DND-41 (cell line): ENCODE results near the gene KIR3DL1.

ENCODE experiments used
- ATAC-seq: fragments of 200-7000 bp; cut with Tn5 transposase; 3 replicates; pipeline ENCODE4 v1.9.1; 2021; ENCODE audit warnings: low read depth; ENCODE audit not compliant: insufficient read depth
- DNase-seq: peaks from one replicate; pipeline ENCODE4 v3.0.0-alpha.2; 2020
- H2AFZ ChIP-seq: 2 replicates; pipeline ENCODE4 v1.6.0; 2012; ENCODE audit warnings: low read depth, low read length
- H3K27ac ChIP-seq: 2 replicates; pipeline ENCODE4 v1.5.1; 2012; ENCODE audit warnings: low read length, inconsistent platforms
- H3K27me3 ChIP-seq: fragments of 200-600 bp; sonication (generic); 2 replicates; pipeline ENCODE4 v1.6.0; 2012; ENCODE audit warnings: low read length, mild to moderate bottlenecking, inconsistent platforms; ENCODE audit not compliant: insufficient read depth, poor library complexity
- H3K36me3 ChIP-seq: 2 replicates; pipeline ENCODE4 v1.5.1; 2012; ENCODE audit warnings: low read length, inconsistent platforms; ENCODE audit not compliant: insufficient read depth
- H3K4me1 ChIP-seq: 2 replicates; pipeline ENCODE4 v1.5.1; 2012; ENCODE audit warnings: mild to moderate bottlenecking, low read length; ENCODE audit not compliant: insufficient read depth
- H3K4me2 ChIP-seq: 2 replicates; pipeline ENCODE4 v1.6.0; 2012; ENCODE audit warnings: mild to moderate bottlenecking, moderate library complexity, low read length, inconsistent platforms; ENCODE audit not compliant: insufficient read depth
- H3K4me3 ChIP-seq, 2 experiments: fragments of 200-600 bp in 1 of 2; shearing (Covaris generic) in 1 of 2; 2 replicates each; pipeline ENCODE4 v1.5.1; 2012 to 2016; ENCODE audit warnings: inconsistent platforms in 2 of 2, low read length in 2 of 2, mild to moderate bottlenecking in 2 of 2, low read depth in 1 of 2, moderate library complexity in 1 of 2
- H3K79me2 ChIP-seq: 2 replicates; pipeline ENCODE4 v1.6.0; 2012; ENCODE audit warnings: low read length, inconsistent platforms; ENCODE audit not compliant: insufficient read depth
- H3K9ac ChIP-seq: 2 replicates; pipeline ENCODE4 v1.6.0; 2012; ENCODE audit warnings: low read depth, mild to moderate bottlenecking, inconsistent platforms, low read length, moderate library complexity
- H3K9me3 ChIP-seq: 2 replicates; pipeline ENCODE4 v1.5.1; 2012; ENCODE audit warnings: low read length, moderate library complexity, mild to moderate bottlenecking, inconsistent platforms; ENCODE audit not compliant: insufficient read depth, severe bottlenecking
- H4K20me1 ChIP-seq: 2 replicates; pipeline ENCODE4 v1.6.0; 2012; ENCODE audit warnings: low read length; ENCODE audit not compliant: insufficient read depth
- EZH2 ChIP-seq: IDR thresholded peaks from 3 replicates; pipeline ENCODE4 v1.6.1; 2012; ENCODE audit warnings: borderline replicate concordance, low read depth, mild to moderate bottlenecking, moderate library complexity, low read length, inconsistent platforms; ENCODE audit not compliant: severe bottlenecking
- TF ChIP-seq, protein P1 (sequence below): IDR thresholded peaks from 2 replicates; pipeline ENCODE4 v1.5.1; 2012; ENCODE audit warnings: borderline replicate concordance, low read length, moderate library complexity, mild to moderate bottlenecking; ENCODE audit not compliant: poor library complexity, severe bottlenecking; ENCODE audit errors: extremely low read depth

The KIR3DL1 gene

DNA sequence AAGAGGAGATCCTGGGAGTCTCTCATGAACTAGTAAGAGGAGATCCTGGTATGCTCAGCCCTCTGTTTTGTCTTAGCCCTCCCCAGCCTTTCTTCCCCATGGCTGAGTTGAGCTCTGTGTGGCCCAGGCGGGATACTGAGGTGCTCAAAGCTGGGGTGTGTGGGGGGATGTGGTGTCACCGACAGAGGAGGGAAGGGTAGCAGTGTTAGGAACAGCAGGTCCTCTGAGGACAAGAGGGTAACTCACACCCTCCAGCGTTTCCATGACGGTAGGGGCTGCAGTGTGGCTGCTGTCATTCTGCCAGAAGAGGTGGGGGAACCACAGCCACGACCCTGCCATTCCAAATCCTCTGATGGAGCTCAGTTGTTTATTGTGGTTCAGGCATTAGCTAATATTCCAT, 12.2 kb upstream of the KIR3DL1 start:
- no peak overlapping the region for H2AFZ ChIP-seq
- H3K27me3 ChIP-seq: no peaks in the 10 kb centered on the region
- no peaks in the 10 kb centered on the region for H3K9me3 ChIP-seq
- H3K4me2 ChIP-seq: no peak overlapping the region
- H3K4me1 ChIP-seq: no peaks in the 10 kb centered on the region
- no peak for DNase-seq
- H3K4me3 ChIP-seq: no peak overlapping the region
- no peaks in the 10 kb centered on the region for H3K79me2 ChIP-seq
- no peak overlapping the region for H3K9ac ChIP-seq
- H3K27ac ChIP-seq: no peak overlapping the region
- no peak for ATAC-seq
- no peaks in the 10 kb centered on the region for H3K36me3 ChIP-seq
- H4K20me1 ChIP-seq: no peaks in the 10 kb centered on the region
- TF ChIP-seq, protein P1, sequence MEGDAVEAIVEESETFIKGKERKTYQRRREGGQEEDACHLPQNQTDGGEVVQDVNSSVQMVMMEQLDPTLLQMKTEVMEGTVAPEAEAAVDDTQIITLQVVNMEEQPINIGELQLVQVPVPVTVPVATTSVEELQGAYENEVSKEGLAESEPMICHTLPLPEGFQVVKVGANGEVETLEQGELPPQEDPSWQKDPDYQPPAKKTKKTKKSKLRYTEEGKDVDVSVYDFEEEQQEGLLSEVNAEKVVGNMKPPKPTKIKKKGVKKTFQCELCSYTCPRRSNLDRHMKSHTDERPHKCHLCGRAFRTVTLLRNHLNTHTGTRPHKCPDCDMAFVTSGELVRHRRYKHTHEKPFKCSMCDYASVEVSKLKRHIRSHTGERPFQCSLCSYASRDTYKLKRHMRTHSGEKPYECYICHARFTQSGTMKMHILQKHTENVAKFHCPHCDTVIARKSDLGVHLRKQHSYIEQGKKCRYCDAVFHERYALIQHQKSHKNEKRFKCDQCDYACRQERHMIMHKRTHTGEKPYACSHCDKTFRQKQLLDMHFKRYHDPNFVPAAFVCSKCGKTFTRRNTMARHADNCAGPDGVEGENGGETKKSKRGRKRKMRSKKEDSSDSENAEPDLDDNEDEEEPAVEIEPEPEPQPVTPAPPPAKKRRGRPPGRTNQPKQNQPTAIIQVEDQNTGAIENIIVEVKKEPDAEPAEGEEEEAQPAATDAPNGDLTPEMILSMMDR: no peak
- no peak for TF ChIP-seq EZH2

DNA sequence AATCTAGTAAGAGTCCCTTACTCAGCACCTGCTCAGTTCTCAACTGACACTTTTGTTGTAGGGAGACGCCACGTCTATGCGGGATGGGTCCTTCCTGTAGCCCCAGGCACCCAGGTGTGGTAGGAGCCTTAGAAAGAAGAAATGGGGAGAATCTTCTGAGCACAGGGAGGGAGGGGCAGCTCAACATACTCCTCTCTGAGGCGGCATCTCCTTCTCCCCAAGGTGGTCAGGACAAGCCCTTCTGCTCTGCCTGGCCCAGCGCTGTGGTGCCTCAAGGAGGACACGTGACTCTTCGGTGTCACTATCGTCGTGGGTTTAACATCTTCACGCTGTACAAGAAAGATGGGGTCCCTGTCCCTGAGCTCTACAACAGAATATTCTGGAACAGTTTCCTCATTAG, 11.7 kb upstream of the KIR3DL1 start:
- no peak for ATAC-seq
- Histone ChIP-seq H3K27ac (no peak overlapping the region), H3K9me3 (no peaks in the 10 kb centered on the region)

GRCh38 chr19:54805665-54806515, 10.4 kb upstream of the KIR3DL1 start:
- DNase-seq: no peak
- H3K27me3 ChIP-seq: no peaks in the 10 kb centered on the region
- no peak overlapping the region for H3K27ac ChIP-seq
- ATAC-seq: no peak
- no peak overlapping the region for H3K4me2 ChIP-seq
- TF ChIP-seq, protein P1: no peak
- TF ChIP-seq EZH2: no peak
- H3K36me3 ChIP-seq: no peaks in the 10 kb centered on the region
- H3K4me3 ChIP-seq: no peak overlapping the region
- H3K9ac ChIP-seq: no peak overlapping the region
- H3K79me2 ChIP-seq: no peaks in the 10 kb centered on the region
- H4K20me1 ChIP-seq: no peaks in the 10 kb centered on the region
- H2AFZ ChIP-seq: no peak overlapping the region
- H3K9me3 ChIP-seq: no peaks in the 10 kb centered on the region
- no peaks in the 10 kb centered on the region for H3K4me1 ChIP-seq

More for the DNA sequence above, 11.7 kb upstream of the KIR3DL1 start:
- TF ChIP-seq, protein P1: no peak
- TF ChIP-seq EZH2: no peak
- H3K9ac ChIP-seq: no peak overlapping the region
- no peaks in the 10 kb centered on the region for H3K79me2 ChIP-seq
- no peaks in the 10 kb centered on the region for H3K36me3 ChIP-seq
- no peak overlapping the region for H3K4me3 ChIP-seq
- H3K4me1 ChIP-seq: no peaks in the 10 kb centered on the region
- H3K4me2 ChIP-seq: no peak overlapping the region
- H3K27me3 ChIP-seq: no peaks in the 10 kb centered on the region
- H2AFZ ChIP-seq: no peak overlapping the region
- H4K20me1 ChIP-seq: no peaks in the 10 kb centered on the region
- no peak for DNase-seq
